Breast epithelium (tissue), 3 donors: ENCODE results near the gene ANTXR1.

Experiments
- CTCF ChIP-seq, 3 donors: fragments of 450-650 bp; IDR thresholded peaks; one replicate each; pipeline ENCODE4 v1.5.1; 2016 to 2017; ENCODE audit warnings: antibody characterized with exemption in 3 of 3, mild to moderate bottlenecking in 3 of 3, moderate library complexity in 3 of 3
- POLR2A ChIP-seq: fragments of 450-650 bp; IDR thresholded peaks from one replicate; pipeline ENCODE4 v1.6.1; 2016; ENCODE audit warnings: antibody characterized with exemption, mild to moderate bottlenecking, moderate library complexity

- TF ChIP-seq CTCF (IDR thresholded peaks at IDR 0.05): no peak
- no peak for TF ChIP-seq POLR2A
Observed at GRCh38 chr2:69226903-69227302, 213.9 kb downstream of the ANTXR1 start.
